Right lobe of liver (tissue), 4 donors: Measurements from ENCODE around the gene XPR1.

Experiments used
- POLR2A ChIP-seq: fragments of 450-650 bp; IDR thresholded peaks from one replicate; pipeline ENCODE4 v1.6.1; 2017; ENCODE audit warnings: antibody characterized with exemption, mild to moderate bottlenecking
- TF ChIP-seq, protein P1 (sequence below), 4 donors: fragments of 200-600 bp in 3 of 4; fragments of 450-650 bp in 1 of 4; IDR thresholded peaks; one replicate each; pipeline versions ENCODE4 v1.5.1 to v1.8.0; 2016 to 2022; ENCODE audit warnings: antibody characterized with exemption in 4 of 4, mild to moderate bottlenecking in 2 of 4
- donor health status: DM: no; HTN: no; CAD: no.
- donor health status: DM: no; HTN: no; CAD: no.
- donor health status: DM: no; HTN: yes; CAD: no.

DNA sequence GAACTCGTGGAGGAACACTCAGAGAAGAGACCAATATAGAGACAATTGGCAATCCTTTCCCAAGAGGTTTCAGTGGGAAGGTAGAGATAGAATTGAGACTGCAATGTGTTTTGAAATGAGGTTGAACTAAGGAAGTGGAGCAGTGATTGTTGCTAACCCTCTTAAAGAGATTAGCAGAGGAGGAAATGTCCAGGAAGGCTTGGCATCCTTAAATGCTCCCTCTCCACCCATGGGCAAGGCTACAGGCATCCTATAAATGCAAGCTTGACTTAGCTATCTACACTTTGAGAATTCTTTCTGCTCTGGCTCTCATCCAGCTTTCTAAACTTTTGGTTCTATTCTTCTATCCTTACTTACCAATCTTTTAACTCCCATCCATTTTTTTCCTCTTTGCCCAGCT is 30.3 kb upstream of the XPR1 start:
- TF ChIP-seq, protein P1, sequence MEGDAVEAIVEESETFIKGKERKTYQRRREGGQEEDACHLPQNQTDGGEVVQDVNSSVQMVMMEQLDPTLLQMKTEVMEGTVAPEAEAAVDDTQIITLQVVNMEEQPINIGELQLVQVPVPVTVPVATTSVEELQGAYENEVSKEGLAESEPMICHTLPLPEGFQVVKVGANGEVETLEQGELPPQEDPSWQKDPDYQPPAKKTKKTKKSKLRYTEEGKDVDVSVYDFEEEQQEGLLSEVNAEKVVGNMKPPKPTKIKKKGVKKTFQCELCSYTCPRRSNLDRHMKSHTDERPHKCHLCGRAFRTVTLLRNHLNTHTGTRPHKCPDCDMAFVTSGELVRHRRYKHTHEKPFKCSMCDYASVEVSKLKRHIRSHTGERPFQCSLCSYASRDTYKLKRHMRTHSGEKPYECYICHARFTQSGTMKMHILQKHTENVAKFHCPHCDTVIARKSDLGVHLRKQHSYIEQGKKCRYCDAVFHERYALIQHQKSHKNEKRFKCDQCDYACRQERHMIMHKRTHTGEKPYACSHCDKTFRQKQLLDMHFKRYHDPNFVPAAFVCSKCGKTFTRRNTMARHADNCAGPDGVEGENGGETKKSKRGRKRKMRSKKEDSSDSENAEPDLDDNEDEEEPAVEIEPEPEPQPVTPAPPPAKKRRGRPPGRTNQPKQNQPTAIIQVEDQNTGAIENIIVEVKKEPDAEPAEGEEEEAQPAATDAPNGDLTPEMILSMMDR (IDR thresholded peaks at IDR 0.05): no peak
- no peak for TF ChIP-seq POLR2A
